ENCODE results near the gene KRTAP10-12. TPM values are rescaled to one million over a fixed set of nuclear protein-coding genes. Genes with fewer than 3 reads are reported as not detected.

Gene KRTAP10-12
- polyA plus RNA-seq, 5 donors: not detected

DNA sequence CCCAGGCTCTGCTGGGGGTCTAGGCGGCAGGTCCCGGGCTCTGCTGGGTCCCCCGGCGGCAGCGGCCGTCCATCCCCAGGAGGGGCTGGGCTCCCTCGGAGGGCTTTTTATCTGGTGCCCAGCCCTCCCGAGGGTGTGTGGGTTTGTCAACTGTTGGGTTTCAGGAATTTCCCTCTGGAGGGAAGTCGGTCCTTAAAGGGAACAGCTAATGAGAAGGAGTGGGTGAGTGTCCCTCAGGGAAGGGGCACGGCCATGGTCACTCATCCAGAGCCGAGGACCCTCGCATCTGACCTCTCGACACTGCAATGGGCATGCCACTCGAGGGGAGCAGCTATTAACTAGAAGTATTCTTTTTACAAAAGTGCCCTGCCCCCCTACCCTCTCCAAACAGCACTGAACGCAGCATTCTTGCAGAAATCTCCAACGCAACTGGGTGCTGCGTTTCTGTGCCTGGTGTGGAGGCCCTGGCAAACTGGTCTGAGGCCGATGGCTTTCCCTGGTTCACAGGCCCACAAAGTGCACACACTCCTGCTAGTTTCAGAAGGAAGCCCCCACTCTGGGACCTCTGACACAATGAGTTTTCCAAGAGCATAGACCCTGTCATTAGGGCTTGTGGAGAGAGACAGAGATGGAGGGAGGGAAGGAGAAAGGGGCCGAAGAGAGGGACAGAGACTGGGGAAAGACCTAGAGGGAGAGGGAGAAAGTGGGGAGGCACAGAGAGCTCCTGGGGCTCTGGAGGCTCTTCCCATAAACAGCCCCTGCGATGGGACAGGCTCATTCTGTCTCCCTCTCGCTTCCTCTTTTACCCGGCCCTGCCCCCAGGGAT is 15.4 kb downstream of the KRTAP10-12 start:
- DNase-seq: no peak

DNA sequence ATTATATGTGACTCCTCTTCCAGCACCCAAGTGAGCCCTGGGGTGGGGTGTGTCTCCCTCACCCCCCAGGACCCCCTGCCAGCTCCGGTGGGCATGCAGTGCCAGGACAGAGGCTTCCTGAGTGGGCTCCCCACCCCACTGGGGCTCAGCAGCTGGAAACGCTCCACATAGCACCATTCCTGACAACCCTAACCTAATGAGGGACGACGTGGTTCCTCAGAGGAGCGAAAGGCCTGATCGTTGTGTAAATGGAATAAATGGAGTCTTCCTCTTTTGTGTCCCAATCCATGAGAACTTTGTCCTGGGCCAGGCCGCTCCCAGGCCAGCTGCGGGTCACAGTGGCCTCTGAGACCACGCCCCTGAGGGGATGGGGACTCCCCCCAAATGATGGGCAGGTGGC is 16.2 kb downstream of the KRTAP10-12 start:
- DNase-seq: no peak

DNA sequence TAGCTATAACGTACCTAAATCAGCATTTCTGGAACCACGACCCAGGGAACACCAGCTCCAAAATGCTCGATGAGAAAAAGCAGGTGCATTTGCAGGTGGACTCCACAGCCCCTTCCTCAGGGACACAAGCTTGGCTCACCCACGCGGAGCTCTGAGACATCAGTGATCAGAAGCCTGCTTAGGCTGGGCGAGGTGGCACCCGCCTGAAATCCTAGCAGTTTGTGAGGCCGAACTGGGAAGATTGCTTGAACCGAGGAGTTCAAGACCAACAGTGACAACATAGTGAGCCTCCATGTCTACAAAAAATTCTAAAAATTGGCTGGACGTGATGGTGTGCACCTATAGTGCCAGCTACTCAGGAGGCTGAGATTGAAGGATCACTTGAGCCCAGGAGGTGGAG is 16.9 kb downstream of the KRTAP10-12 start:
- DNase-seq: no peak

DNA sequence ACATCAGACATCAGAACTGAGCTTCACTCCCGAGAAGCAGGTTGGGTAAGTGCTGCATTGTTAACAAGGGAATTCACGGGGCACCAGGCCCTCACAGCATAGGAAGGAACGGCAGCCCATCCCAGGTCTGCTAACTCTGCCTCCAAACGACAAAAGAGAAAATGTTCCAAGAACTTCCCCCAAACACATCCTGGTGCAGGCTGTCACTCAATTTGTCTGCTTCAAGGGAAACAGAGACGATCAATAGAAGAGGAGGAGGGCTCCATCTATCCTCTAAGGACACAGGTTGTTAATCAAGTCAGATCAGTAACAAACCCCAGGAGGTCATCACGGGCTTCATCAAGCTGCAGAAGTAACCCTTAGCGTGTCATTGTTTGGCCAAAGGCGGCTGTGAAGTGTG is 17.9 kb downstream of the KRTAP10-12 start:
- DNase-seq: no peak

DNA sequence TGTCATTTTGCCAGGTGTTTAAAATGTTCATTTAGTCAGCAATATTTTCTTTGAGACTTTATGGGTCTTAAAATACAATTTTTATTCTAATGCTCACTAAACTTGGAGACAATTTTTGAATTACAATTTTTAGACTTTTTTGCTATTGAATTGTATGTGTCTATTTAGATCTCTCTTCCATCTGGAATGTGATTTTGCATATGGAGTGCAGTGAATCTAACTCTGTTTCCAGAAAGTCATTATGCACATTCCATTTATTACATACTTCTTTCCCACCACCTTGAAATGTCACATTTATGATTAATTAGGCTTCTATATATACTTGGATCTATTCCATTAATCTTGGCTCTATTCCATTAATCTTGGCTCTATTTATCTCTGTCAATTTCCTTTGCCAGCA is 20.0 kb downstream of the KRTAP10-12 start:
- DNase-seq: no peak

DNA sequence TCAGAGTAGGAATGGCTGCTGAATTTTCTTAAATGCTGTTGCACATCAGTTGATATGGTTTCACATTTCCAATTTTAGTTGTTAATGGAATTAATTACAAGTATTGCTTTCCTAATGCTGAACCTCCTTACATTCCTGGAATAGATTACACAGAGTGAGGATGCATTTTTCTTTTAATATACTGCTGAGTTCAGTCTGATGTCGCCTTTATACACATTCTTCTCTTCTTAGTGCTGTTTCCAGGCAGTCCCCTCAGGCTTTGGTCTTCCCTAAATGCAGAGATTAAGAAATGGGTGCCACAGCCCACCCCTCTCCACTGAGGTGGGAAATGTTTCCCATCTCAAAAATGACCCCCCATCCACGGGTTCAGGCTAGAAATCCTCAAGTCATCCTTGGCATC is 21.1 kb downstream of the KRTAP10-12 start:
- DNase-seq: no peak

DNA sequence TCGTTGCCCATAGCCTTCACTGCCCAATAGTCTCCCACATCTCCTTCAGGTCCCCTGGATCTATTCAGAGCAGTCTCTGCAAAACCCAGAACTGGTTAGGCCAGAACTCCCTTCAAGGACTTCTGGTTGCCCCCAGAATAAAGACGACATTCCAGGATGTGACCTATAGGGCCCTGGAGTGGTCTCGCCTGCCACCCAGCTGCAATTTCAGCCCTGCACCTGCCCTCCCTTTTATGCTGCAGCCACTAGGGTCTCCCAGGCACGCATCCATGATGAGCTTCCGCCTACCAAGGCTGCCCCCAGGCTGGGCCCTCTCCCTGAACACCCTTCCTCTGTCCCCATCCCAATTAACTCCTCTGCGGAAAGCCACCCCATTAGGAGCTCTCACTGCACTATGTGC is 21.6 kb downstream of the KRTAP10-12 start:
- DNase-seq: no peak

DNA sequence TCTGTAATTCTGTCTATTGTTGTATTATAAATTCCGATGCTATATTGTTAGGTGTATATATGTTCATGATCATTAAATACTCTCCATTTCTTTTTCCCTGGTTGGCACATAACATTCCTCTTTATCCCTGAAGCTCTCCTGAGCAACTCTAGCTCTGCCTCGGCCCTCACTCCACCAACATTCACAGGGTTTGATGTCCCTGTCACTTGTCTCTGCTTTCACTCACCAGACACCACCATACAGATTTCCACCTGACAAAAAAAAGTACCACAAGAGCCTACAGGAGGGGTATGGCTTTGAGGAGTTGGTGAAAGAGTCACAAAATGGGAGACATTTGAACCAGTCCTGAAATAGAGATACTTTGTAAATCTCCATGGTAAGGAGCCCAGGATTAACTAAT is 23.2 kb downstream of the KRTAP10-12 start:
- DNase-seq: no peak

DNA sequence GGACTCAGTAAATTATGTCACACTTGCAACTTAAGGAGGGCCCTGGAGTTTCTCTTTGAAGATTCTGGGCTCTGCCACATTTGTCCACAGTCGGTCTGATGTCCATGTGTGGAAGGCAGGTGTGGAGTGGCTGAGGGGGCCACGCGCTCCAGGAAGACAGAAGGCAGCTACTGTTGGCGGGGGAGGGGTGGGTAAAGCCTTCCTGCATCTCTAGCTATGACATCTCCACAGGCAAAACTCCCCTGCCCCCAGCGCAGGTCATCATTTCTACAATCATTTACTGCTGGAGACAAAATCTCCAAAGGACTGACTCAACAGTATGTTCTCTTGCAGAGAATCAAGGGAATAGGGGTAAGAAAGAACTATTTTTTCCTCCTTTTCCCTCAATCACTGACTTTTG is 25.8 kb downstream of the KRTAP10-12 start:
- no peak for DNase-seq

DNA sequence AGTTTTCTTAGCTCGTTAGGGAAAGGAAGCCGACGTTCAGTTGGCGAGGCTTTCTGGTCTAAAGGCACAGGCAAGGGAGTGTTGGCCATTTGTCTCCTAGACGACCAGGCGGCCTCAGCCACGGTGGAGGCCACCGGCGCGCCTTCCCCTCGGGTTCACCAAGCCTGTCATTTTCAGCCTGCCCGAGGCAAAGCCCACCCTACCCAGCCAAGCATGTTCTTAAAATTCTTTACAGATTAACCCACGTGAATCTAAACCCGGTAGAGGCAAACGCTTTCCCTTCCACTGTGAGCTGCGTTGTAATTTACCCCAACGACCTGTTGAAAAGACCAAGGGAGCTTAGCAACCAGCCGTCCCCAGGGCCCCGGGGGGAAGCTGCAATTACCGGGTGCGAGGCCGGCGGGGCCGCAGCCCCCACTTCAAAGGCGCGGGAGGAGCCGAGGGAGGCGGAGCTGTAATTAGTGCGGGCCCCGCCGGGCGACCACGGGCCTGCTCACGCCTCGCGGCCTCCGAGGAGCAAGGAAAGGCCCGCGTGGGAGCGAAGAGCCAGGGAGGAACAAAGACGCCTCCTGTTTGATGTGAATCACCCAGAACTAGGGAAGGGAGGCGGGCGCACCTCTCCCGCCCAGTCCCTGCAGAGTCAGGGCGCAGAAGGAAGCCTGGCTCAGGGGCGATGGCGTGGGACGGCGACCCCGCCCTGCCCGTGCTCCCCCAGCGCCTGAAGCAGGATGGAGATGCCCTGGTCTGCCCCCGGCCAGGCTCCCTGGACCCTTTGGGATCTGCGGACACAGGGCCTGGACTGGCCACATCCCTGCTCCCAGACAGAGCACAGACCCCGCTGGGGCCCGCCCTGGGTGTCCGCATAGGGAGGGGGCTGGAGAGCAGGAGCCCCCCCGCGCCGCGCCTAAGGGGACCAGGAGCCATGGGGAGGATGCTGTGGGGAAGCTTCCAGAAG is 26.5 kb downstream of the KRTAP10-12 start:
- no peak for DNase-seq

DNA sequence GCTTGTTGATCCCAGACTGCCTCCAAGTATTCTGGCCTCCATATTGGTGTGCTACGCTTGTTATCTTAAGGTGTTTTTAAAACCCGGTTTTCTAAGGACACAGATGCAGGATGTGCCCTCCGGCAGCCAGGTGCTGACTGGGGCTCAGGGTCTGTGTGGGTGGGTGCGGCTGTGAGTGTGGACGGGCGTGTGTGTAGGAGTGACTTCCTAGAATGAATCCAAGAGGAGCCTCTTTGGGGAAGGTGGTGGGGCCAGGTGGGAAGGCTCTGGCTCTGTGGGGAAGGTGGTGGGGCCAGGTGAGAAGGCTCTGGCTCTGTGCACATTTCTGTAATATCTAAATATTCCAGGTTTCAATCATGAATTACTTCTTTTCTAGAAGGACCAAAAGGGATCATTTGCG is 27.2 kb downstream of the KRTAP10-12 start:
- DNase-seq: no peak

DNA sequence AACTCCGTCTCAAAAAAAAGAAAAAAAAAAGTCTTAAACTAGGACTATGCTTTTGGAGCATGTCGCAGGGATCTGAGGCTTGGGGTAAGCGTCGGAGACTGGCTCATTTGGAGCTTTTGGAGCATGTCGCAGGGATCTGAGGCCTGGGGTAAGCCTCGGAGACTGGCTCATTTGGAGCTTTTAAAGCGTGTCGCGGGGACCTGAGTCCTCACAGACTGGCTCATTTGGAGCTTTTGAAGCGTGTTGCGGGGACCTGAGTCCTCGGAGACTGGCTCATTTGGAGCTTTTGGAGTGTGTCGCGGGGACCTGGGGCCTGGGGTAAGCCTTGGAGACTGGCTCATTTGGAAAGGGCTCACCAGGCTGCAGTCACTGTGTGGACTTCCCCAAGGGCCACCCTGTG is 28.0 kb downstream of the KRTAP10-12 start:
- no peak for DNase-seq

DNA sequence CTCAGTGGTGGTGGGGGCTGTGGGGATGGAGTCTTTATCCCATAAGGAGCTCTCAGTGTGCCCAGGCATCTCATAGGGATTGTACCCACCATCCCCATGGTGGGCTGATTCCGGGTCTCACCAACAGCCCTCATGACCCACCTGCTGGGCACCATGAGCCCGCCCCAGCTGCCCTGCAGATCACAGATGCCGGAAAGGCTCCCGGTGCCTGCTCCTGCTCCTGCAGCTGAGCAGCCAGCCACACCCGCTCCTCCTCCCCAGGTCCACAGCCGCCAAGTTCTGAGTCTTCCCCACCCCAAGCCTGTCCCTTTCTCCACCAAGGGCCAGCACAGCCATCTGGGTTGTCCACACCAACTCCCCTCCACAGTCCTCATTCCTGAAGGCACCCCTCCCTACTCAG is 29.9 kb downstream of the KRTAP10-12 start:
- DNase-seq: no peak

DNA sequence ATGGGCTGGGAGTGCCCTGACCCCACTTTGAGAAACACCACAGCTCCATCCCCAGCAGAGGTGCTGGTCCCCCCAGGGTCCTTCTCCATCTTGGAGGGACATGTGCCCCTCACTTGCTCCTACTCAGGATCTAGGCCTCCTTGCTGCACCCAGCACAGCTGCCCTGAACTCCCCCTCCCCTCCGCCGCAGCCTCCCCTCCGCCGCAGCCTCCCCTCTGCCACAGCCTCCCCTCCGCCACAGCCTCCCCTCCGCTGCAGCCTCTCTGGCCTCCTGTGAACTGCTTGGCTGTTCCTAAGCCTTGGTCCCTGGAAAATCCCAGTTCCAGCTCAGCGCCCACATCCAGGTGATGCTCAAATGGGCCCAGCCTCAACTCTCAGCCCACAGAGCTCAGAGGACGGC is 30.3 kb downstream of the KRTAP10-12 start:
- DNase-seq: no peak

DNA sequence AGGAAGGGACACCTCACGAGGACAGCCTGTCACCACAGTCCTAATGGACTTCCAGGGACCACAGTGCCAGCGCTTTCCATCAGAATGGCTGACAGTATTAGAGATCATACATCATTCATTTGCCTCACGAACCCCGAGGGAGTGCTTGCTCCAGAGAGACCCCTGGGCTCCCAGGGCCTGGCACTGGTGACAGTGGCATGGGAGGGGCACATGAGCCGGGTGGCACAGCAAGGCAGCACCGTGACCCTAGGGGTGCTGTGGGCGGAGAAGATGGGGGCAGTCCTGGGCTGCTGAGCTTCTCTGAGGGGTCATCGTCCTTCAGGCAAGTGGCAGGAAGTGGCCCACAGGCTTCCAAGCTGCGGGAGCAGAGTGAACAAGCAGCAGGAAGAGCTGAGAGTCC is 30.8 kb downstream of the KRTAP10-12 start:
- DNase-seq: no peak

DNA sequence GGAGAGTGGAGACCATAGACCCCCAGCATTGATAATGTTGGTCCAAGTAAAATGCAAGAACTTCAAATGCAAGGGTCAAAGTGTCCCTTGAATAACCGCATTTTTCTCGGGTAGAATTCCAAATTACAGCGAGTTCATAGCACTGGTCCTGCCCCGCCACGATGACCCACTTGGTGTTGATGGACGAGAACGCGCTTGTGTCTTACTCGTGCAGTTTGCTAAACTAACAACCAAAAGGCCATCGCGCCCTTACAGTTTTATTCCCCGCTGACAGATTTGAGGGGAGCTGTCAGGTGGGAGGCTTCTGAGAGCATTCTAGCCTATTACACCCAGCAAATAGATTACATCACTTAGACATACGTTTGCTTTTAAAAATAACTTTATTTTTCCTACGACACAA is 31.7 kb downstream of the KRTAP10-12 start:
- no peak for DNase-seq

DNA sequence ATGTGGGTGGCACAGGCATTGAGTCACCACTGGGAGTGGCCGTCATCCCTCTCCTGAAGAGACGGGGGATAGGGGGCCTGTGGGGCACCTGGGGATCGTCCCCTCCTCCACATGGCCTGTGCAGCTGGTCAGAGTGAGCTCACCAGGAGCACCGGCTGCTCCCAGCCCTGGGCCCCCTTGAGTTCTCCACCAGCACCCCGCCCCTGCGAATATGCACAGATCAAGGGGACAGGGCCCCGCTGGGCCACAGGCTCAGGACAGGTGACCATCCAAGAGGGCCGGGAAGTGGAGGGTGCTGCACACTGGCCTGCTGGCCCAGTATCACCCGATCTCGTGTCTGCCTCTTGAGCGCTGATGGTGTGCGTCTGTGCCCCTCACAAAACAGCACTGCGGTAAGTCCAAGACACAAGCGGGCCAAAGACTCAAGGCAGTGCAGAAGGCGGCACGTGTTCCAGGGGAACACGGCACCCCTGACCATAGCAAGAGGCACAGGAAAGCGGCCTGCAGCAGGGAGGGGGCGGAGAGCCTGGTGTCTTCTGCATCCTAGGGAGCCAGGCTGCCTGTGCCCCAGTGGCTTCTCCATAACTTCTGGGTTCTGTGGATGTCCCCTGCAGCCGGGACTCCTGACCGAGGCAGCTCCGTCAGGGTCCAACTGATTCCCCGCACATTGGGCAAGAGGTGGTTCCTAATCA is 32.5 kb downstream of the KRTAP10-12 start:
- DNase-seq: no peak

DNA sequence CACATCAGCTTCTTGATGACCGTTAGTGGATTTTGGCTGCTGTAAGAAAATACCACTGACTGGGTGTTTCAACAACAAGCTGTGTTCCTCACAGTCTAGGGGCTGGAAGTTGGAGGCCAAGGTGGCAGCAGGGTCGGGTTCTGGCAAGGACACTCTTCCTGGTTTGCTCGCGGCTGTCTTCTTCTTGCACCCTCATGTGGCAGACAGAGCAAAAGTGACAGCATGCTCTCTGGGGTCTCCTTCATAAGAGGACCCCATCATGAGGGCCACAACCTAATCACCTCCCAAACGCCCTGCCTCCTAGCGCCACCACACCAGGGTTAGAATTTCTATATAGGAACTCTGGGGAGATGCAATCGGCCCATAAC is 33.0 kb downstream of the KRTAP10-12 start:
- DNase-seq: no peak

DNA sequence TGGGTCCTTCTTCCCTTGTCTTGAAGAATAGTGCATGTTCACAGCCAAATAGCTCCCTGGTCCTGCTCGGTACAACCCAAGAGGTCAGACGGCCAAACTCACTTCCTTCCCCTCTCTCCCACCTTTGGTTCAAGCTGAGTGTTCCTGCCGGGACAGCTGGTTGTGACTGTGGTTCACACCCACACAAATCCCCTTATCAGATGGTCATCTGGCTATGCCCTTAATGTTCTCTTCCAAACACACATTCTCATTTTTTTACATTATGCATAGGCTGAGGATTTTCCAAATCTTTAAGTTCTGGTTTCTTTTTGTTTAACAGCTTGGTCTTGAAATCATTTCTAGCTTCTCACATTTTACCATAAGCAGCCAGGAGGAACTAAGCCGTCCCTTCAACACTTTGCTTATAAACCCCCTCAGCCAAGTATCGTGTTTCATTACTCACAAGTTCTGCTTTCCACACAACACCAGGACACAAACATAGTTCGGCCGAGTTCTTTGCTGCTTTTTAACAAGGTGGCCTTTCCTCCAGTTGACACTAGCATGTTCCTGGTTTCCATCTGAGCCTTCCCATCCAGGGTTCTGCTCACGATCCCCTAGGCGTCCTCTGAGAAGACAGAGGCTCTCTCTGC is 34.1 kb downstream of the KRTAP10-12 start:
- DNase-seq: no peak

DNA sequence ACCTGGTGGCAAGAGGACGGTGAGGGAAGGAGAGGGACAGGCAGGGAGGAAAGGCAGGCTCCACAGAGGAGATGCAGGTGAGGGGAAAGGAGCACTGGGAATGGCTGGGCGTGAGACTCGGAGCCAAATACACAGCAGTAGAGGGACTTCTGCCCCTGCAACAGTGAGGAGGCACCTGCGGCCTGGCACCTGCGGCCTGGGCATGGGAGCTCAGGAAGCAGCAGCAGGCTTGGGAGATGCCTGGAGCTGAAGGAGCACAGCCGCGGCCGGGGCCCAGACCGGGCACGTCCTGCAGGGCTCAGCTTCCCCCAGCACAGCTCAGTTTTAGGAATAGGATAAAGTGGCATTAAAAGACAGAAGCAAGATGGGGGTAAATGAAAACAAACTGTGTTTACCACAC is 35.3 kb downstream of the KRTAP10-12 start:
- no peak for DNase-seq

DNA sequence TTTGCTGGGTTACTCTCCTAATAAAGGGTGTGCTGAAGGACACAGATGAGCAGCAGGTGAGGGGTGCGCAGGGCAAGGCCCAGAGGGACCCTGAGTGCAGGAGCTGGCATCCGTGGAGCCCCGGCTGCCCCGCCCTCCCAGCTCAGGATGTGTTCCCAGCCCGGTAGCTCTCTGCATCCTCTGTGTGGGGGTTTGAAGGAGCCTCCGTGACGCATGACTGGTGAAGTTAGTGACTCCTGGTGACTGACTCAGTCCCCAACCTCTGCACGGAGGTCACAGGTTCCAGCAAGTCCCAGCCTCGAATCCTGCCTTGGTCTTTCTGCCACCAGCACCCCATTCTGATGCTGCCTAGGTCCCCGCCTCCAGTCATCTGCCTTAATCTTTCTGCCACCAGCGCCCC is 36.0 kb downstream of the KRTAP10-12 start:
- DNase-seq: no peak

Data from right lung (tissue), 5 donors.